ENCODE results near the gene RETREG3.

The RETREG3 gene

GRCh38 chr17:42566883-42567573 is 42.1 kb downstream of the RETREG3 start, which contains the start of gene MLX:
TSS of gene MLX (plus strand) at chr17:42567100. CDS start at chr17:42567125, 25 bp downstream.
- peak within 1 kb of the TSS; percentile 82 for H3K27ac ChIP-seq
- TF ChIP-seq CTCF (conservative IDR thresholded peaks at IDR 0.05), result no peak

- H3K27ac ChIP-seq, result peak overlapping the region; percentile 82
- TF ChIP-seq CTCF (conservative IDR thresholded peaks at IDR 0.05), result no peak
Observed at GRCh38 chr17:42566215-42566882, 42.8 kb downstream of the RETREG3 start.

GRCh38 chr17:42565523-42566214 is 43.5 kb downstream of the RETREG3 start:
- no peak for TF ChIP-seq CTCF (conservative IDR thresholded peaks at IDR 0.05)
- peak overlapping the region; percentile 82 for H3K27ac ChIP-seq

GRCh38 chr17:42564815-42565522 is 44.2 kb downstream of the RETREG3 start:
- no peak for TF ChIP-seq CTCF (conservative IDR thresholded peaks at IDR 0.05)
- H3K27ac ChIP-seq, result peak overlapping the region; percentile 79; the same call in 1 of the 2 replicates

GRCh38 chr17:42563950-42564349 is 45.2 kb downstream of the RETREG3 start:
- H3K27ac ChIP-seq, result peak overlapping the region; percentile 79; the same call in 1 of the 2 replicates
- no peak for TF ChIP-seq CTCF (conservative IDR thresholded peaks at IDR 0.05)

GRCh38 chr17:42563543-42563942 is 45.6 kb downstream of the RETREG3 start:
- H3K27ac ChIP-seq, result peak overlapping the region; percentile 79
- no peak for TF ChIP-seq CTCF (conservative IDR thresholded peaks at IDR 0.05)

GRCh38 chr17:42563143-42563509 is 46.0 kb downstream of the RETREG3 start:
- no peak for TF ChIP-seq CTCF (conservative IDR thresholded peaks at IDR 0.05)
- peak overlapping the region; percentile 79 for H3K27ac ChIP-seq
